ENCODE results near the gene CWC22.

GRCh38 chr2:179999000-179999399, 8.1 kb downstream of the CWC22 start:
- TF ChIP-seq CTCF (IDR thresholded peaks at IDR 0.05; ENCODE audit: poor library complexity) (no peak), EZH2 (IDR thresholded peaks at IDR 0.05; ENCODE audit: borderline replicate concordance) (no peak)
